Islet precursor cell (in vitro differentiated cells): Measurements from ENCODE around the gene KCNQ1OT1.

Source experiments
- DNase-seq: peaks from one replicate; pipeline ENCODE4 v3.0.0-alpha.2; 2018

Gene KCNQ1OT1

DNA sequence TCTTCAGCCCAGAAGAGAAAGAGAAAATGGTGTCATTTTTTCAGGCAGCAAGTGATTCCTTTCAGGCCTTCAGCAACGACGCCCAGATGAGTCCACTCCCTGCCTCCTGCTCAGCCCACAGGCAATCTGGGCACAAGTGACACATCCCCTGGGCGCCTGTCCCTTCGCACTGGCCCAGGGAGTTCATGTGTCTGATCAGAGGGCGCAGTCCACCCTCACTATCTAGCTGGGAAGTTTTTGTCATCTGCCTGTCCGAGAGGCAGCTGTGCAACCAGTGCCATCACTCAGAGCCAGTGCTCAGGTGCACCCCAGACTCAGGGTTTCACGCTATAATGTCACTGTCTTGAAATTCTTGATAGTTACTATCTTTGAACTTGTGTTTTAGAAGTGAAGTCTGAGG lies 1.4 kb upstream of the KCNQ1OT1 start:
- peak; percentile 49 for DNase-seq

- peak; percentile 75 for DNase-seq
Observed at GRCh38 chr11:2700415-2701211, 819 bp upstream of the KCNQ1OT1 start.

GRCh38 chr11:2699185-2699530 lies 636 bp downstream of the KCNQ1OT1 start:
- peak; percentile 64 for DNase-seq

DNA sequence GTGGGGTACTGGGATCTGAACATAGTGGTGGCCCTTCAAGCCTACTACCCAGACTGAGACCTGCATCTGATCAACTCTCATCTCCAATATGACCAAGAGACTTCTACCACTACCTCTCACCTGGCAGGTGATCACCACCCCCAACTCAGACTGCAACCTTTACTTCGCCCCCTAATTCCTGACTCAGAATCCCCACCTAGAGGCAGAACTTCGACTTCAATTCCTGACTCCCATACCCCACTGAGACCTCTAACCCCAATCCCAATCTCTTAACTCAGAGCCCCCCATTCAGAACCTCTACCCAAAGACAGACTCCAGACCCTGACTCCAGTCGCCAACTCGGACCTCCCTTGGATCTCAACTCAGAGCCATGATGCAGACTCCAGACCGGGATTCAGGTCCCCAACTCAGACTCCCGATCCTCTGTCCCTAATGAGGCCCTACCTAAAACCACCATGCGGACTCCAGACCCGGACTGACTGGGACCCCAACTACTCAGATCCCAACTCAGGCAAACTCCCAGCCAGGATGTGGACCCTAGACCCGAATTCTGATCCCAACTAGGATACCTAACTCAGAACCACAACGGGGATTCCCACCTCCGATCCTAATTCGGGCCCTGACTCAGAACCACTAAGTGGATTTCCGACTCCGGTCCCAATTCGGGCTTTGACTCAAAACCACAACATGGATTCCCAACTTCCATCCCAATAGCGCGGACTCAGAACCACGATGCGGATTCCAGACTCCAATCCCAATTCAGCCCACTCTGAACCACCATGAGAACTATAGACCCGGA lies 1.2 kb downstream of the KCNQ1OT1 start:
- DNase-seq, result peak; percentile 36

- no peak for DNase-seq
Observed at GRCh38 chr11:2697866-2698265, 1.9 kb downstream of the KCNQ1OT1 start.

GRCh38 chr11:2696455-2696854 lies 3.3 kb downstream of the KCNQ1OT1 start:
- DNase-seq, result no peak

DNA sequence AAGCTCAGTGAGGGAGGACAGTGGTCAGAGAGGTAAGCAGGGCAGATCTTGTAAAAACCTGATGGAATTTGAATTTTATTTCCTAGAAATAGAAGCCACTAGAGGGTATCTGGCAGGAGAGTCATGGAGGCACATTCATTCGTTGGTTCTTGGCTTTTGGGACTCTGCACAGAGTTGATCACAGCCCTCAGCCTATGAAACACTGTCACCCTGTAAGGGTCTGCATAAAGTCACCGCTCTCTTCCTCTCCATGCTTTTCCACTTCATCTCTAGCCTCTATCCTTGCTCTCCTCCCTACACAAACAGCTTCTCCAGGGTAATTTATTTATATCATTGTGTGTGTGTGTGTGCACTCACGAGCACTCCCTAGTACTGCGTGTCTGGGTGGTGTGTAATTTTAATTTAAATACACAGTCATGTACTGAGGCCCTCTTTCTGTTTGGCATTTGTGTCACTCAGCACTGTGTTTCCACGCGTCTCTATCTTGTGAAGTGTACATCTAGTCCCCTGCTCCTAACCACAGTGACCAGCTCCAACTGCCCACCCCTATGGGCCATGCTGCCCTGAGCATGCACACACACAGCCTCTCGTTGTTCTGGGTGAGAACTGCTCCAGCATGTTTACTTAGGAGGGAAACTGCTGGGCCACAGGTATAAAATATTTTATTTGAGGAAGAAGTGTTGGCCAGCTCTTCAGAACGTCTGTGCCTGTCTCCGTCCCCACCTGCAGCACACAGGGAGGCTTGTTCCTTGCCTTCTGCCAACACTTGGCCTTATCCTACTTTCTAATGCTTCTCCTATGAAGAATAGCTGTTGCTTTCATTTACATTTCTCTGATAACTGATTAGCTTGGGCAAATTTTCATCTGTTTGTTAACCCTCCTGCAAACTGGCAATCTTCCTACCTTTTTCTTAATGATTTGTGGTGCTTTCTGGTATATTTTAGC lies 4.5 kb downstream of the KCNQ1OT1 start:
- DNase-seq, result peak; percentile 47

DNA sequence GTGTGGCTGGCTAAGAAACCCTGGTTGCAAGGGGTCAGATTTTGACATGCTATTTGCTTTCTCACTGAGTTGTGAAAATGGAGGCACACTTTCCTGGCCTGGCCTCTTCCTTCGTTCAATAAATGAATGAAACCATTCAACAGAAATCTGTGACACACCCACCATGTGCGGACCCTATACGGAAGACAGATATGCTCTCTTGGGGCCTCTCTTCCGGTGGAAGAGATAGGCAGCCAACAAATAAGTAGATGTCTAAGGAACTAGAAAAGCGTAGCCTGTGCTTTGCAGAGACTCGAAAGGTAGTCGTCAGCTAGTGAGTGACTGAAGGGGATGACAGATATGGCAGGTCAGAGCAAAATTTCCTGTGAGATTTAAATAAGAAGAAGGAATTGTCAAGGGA lies 5.3 kb downstream of the KCNQ1OT1 start:
- DNase-seq, result peak; percentile 22

- peak; percentile 75 for DNase-seq
Observed at GRCh38 chr11:2693271-2694261, 6.2 kb downstream of the KCNQ1OT1 start.

DNA sequence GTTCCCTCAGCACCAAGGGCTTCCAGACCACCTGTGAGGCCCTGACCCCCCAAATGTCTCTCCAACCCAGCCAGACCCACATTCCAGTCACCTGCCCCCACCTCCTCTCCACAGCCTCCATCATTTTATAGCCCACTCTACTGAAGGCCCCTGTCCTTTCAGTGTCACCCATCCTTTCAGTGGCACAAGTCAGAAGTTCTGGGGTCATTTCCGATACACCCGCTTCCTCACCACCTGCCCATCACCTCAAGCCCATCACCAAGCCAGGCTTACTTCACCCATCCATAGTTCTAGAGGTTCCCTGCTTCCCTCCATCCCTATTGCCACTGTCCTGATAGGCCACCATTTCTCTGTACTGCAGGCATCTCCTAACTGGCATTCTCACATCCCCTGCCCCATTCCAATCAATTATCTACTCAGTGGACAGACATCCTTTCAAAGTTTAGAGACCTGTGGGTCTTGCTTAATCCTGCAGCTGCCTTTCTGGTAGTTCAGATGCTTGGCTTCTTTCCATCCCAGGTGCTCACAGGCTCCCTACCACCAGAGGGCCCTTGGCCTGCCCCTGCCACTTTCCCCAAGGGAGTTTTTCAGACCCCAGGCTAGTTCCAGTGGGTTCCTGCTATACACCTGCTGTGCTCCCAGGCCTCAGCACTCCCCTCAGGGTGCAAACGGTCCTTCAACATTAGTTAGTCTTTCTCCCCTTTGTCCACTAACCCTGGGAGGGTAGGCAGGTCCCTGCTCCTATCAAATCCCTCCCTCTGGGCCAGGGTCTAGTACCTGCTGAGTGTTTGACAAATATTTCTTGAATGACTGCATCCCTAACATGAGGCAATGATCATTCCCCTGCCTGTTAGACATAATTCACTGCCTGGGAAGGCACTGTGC lies 7.6 kb downstream of the KCNQ1OT1 start:
- DNase-seq, result peak; percentile 73

GRCh38 chr11:2691355-2691761 lies 8.4 kb downstream of the KCNQ1OT1 start:
- DNase-seq, result no peak

GRCh38 chr11:2690596-2691354 lies 9.0 kb downstream of the KCNQ1OT1 start:
- peak; percentile 61 for DNase-seq

- peak; percentile 39 for DNase-seq
Observed at GRCh38 chr11:2689651-2690575, 9.9 kb downstream of the KCNQ1OT1 start.

- peak; percentile 42 for DNase-seq
Observed at GRCh38 chr11:2688381-2689231, 11.2 kb downstream of the KCNQ1OT1 start.

DNA sequence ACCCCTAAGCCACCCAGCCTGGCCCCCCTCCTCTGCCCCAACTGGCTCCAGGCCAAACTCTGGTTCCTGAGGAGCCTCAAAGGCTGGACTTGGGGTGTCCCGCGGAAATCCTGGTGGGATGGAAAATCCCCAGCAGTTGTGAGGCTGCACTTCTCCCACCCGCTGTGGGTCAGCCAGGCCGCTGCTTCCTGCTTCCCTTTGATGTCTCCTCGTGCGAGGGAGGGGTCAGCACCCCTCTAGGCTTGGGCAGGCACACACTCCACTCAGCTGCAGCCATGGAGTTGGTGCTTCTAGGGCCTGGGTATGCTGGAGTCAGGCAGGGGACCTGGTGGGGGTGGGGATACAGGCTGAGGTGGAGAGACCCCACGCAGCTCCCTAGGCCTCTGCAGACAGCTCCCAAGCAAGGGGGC lies 12.0 kb downstream of the KCNQ1OT1 start:
- DNase-seq, result no peak

DNA sequence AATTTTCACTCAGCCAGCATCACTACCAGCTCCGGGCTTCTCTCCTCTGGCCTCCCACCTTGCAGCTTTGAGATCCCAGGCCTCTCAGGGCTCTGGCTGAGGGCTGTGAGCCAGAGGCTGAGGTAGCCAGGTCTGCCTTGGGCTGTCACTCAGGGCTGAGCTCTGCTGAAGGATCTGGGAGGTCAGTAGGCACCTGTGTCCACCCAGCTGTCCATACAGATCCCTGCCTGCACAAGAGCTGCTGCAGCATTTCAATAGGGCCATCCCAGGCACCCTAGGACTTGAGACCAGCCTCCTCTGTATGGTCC lies 12.6 kb downstream of the KCNQ1OT1 start:
- DNase-seq, result no peak

DNA sequence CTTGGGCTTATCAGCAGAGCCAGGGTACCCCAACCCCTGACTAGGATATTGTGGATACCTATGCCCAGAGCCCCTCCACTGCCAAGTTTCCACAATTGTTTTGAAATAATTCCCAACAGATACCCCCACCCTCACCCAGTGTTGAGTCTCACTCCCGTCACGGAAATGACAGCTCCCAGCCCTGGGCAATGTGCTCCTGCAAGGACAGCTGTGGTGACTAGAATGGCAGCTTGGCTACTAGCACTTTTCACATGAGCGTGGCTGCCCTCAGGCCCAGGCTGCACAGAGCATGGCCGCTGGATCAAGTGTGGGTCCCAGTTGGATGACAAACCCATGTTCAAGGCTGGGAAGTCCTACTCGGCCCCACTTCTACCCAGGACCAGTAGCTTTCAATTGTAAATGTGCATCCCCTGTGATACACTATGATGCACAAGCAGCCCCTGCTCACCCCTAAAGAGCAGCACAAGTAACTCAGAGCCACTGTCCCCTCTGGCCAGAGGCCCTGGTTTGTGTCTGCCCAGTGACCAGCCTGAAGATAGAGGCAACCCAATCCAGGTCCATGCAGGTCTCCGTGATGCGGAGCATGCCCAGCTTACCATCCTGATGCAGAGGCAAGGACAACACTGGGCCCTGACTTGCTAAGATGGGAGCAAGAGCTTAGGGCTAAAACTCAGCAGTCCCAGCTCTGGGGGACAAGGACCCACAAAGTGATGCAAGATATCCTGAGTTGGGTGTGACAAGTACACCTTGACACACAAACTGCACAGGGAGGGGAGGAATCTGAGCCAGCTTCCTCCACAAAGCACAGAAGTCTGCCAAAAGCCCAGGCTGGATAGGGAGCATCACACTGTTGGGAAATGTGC lies 13.2 kb downstream of the KCNQ1OT1 start:
- DNase-seq, result no peak
